Panc1 (cell line): ENCODE measurements around the gene S100A5. TPM values are rescaled to one million over a fixed set of nuclear protein-coding genes. Genes with fewer than 3 reads are reported as not detected.

Experiments used
- ATAC-seq: fragments of 200-7000 bp; cut with Tn5 transposase; 2 replicates; pipeline ENCODE4 v1.9.1; 2020; ENCODE audit warnings: mild to moderate bottlenecking, moderate library complexity
- BruUV-seq: library from RNA; stranded (reverse); fragments of 400-500 nt; replicated peaks from 2 replicates; lab custom pipeline; 2021; lab: Mats Ljungman, UMichigan
- CTCF ChIA-PET: fragments of 300-600 bp; sonication (Branson Sonifier 250); formaldehyde crosslinking; loops from one replicate; lab custom pipeline; 2022; ENCODE audit warnings: antibody characterized with exemption; lab: Charles Lee
- POLR2A ChIA-PET: fragments of 300-600 bp; sonication (Branson Sonifier 250); formaldehyde crosslinking; loops from one replicate; lab custom pipeline; 2022; ENCODE audit warnings: antibody characterized with exemption; lab: Charles Lee
- DNase-seq: peaks from one replicate; pipeline ENCODE4 v3.0.0-alpha.2; 2010; ENCODE audit warnings: low read depth, low spot score
- H3K27ac ChIP-seq: 2 replicates; pipeline ENCODE4 v1.5.1; 2011; ENCODE audit warnings: mild to moderate bottlenecking, low read length, inconsistent platforms
- H3K27me3 ChIP-seq: fragments of 200-500 bp; sonication (Bioruptor generic); 2 replicates; pipeline ENCODE4 v1.6.0; 2014; ENCODE audit warnings: low read length, inconsistent platforms; ENCODE audit not compliant: control insufficient read depth, insufficient read depth
- H3K36me3 ChIP-seq: fragments of 200-500 bp; sonication (Bioruptor generic); 2 replicates; pipeline ENCODE4 v1.5.1; 2014; ENCODE audit warnings: inconsistent platforms, mild to moderate bottlenecking, low read length, moderate library complexity; ENCODE audit not compliant: control insufficient read depth, insufficient read depth
- H3K4me1 ChIP-seq: 2 replicates; pipeline ENCODE4 v1.5.1; 2011; ENCODE audit warnings: inconsistent platforms, mild to moderate bottlenecking, low read length, moderate library complexity; ENCODE audit not compliant: control insufficient read depth, insufficient read depth
- H3K4me3 ChIP-seq, 2 experiments: 2 replicates each; pipeline ENCODE4 v1.5.1; 2011 to 2012; ENCODE audit warnings: low read depth in 2 of 2, low read length in 2 of 2, mild to moderate bottlenecking in 2 of 2, inconsistent platforms in 1 of 2, moderate library complexity in 1 of 2
- H3K9me3 ChIP-seq: fragments of 200-500 bp; sonication (Bioruptor generic); 2 replicates; pipeline ENCODE4 v1.5.1; 2014; ENCODE audit warnings: low read depth, mild to moderate bottlenecking, inconsistent platforms, low read length, moderate library complexity; ENCODE audit not compliant: control insufficient read depth, insufficient read depth
- POLR2AphosphoS5 ChIP-seq: IDR thresholded peaks from 2 replicates; pipeline ENCODE4 v1.6.1; 2012; ENCODE audit warnings: mild to moderate bottlenecking, low read depth, low read length, moderate library complexity
- REST ChIP-seq, 2 experiments: IDR thresholded peaks; 2 replicates each; pipeline ENCODE4 v1.6.1; 2011 to 2012; ENCODE audit warnings: low read depth in 2 of 2, control low read depth in 1 of 2, low read length in 1 of 2, mild to moderate bottlenecking in 1 of 2, moderate library complexity in 1 of 2; ENCODE audit not compliant: insufficient read depth in 1 of 2
- SIN3A ChIP-seq: IDR thresholded peaks from 2 replicates; pipeline ENCODE4 v1.6.1; 2012; ENCODE audit warnings: low read depth, mild to moderate bottlenecking, low read length, moderate library complexity, borderline replicate concordance; ENCODE audit not compliant: insufficient read depth
- TCF7L2 ChIP-seq: IDR thresholded peaks from 2 replicates; pipeline ENCODE4 v1.6.1; 2011; ENCODE audit warnings: mild to moderate bottlenecking, low read depth, low read length, inconsistent platforms
- in situ Hi-C: cut with HindIII; loops from 2 replicates; pipeline ENCODE4 v1.10.0; 2016; ENCODE audit warnings: low sequenced_read_pairs, low pct_unique_long_range_greater_than_20kb
- intact Hi-C: fragments of 100-400 bp; cut with micrococcal nuclease; formaldehyde crosslinking; loops from one replicate; pipeline ENCODE4 v1.10.0; 2022; ENCODE audit not compliant: unreplicated experiment
- total RNA-seq: library from RNA; stranded (reverse); gene quantifications from one replicate; pipeline ENCODE4 v1.2.1, GENCODE V29; 2021; ENCODE audit not compliant: unreplicated experiment
- TF ChIP-seq, protein P1 (sequence below): fragments of 450-650 bp; IDR thresholded peaks from 2 replicates; pipeline ENCODE4 v1.5.1; 2017; ENCODE audit warnings: mild to moderate bottlenecking

S100A5 gene
- total RNA-seq, 1 experiment from 2014 or later = 0.72 TPM

- CTCF ChIA-PET = no interaction called here
- Histone ChIP-seq H3K9me3 (no peaks in the 10 kb centered on the region), H3K4me3 (no peak overlapping the region), H3K27me3 (no peaks in the 10 kb centered on the region), H3K4me1 (no peaks in the 10 kb centered on the region; the same call in 1 of the 2 replicates), H3K27ac (no peak overlapping the region), H3K36me3 (no peaks in the 10 kb centered on the region)
- POLR2A ChIA-PET = no interaction called here
- no TSS peak for BruUV-seq
- in situ Hi-C loops (no loop called here), intact Hi-C loops (loop anchor here (10.0 kb wide), 1 partner anchor 76 kb away; the partner anchor contains the start of gene SNAPIN)
- ATAC-seq (no peak), DNase-seq (no peak)
- TF ChIP-seq POLR2AphosphoS5 = no peak
- no peak for TF ChIP-seq SIN3A
- TF ChIP-seq REST (IDR thresholded peaks at IDR 0.05; ENCODE audit: insufficient read depth in 1 of 2, low read depth in 2 of 2, low read length in 1 of 2) = no peak
- TF ChIP-seq, protein P1, sequence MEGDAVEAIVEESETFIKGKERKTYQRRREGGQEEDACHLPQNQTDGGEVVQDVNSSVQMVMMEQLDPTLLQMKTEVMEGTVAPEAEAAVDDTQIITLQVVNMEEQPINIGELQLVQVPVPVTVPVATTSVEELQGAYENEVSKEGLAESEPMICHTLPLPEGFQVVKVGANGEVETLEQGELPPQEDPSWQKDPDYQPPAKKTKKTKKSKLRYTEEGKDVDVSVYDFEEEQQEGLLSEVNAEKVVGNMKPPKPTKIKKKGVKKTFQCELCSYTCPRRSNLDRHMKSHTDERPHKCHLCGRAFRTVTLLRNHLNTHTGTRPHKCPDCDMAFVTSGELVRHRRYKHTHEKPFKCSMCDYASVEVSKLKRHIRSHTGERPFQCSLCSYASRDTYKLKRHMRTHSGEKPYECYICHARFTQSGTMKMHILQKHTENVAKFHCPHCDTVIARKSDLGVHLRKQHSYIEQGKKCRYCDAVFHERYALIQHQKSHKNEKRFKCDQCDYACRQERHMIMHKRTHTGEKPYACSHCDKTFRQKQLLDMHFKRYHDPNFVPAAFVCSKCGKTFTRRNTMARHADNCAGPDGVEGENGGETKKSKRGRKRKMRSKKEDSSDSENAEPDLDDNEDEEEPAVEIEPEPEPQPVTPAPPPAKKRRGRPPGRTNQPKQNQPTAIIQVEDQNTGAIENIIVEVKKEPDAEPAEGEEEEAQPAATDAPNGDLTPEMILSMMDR = no peak
- TF ChIP-seq TCF7L2 = no peak
Observed at GRCh38 chr1:153578936-153579335, 38.2 kb upstream of the S100A5 start.

DNA sequence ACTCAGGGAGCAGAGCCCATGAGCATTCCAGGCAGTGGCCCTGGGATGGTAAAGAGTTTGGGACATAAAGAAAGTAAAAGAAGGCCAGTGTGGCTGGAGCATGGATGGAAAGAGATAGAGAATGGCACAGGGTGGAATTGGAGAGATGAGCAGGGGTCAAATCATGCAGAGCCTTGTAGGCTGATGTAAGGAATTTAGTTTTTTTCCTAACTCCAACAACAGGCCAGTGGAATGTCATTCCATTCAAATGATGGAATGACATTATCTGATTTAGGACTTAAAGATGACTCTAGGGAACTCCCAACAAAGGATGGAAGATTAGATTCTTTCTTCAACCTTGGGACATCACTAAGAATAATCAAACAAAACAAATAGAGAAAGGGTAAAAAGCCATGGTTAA, 37.8 kb upstream of the S100A5 start:
- no peaks in the 10 kb centered on the region for H3K27me3 ChIP-seq
- H3K4me1 ChIP-seq = no peaks in the 10 kb centered on the region; the same call in 1 of the 2 replicates
- ATAC-seq = peak; percentile 38; the same call in 1 of the 2 replicates
- H3K27ac ChIP-seq = no peak overlapping the region
- no peaks in the 10 kb centered on the region for H3K9me3 ChIP-seq
- in situ Hi-C loops = no loop called here
- intact Hi-C loops = loop anchor here (10.0 kb wide), 1 partner anchor 76 kb away; the partner anchor contains the start of gene SNAPIN
- TF ChIP-seq TCF7L2 (no peak), POLR2AphosphoS5 (no peak), REST (IDR thresholded peaks at IDR 0.05; ENCODE audit: insufficient read depth in 1 of 2, low read depth in 2 of 2, low read length in 1 of 2) (no peak), SIN3A (no peak)
- TF ChIP-seq, protein P1 = no peak
- DNase-seq = no peak
- no peak overlapping the region for H3K4me3 ChIP-seq
- BruUV-seq = no TSS peak
- ChIA-PET CTCF (no interaction called here), POLR2A (no interaction called here)
- no peaks in the 10 kb centered on the region for H3K36me3 ChIP-seq
